Stomach smooth muscle (tissue), 2 donors: ENCODE data around the gene ETV7.

Experiments used
- H3K27ac ChIP-seq: one replicate; pipeline ENCODE4 v1.7.0; 2013; ENCODE audit warnings: mild to moderate bottlenecking, low read length, inconsistent platforms
- H3K27me3 ChIP-seq, 2 donors: one replicate each; pipeline ENCODE4 v1.7.0; 2013; ENCODE audit warnings: low read length in 2 of 2; ENCODE audit not compliant: insufficient read depth in 2 of 2, control insufficient read depth in 1 of 2
- H3K36me3 ChIP-seq, 2 donors: one replicate each; pipeline ENCODE4 v1.7.0; 2013; ENCODE audit warnings: low read length in 2 of 2; ENCODE audit not compliant: control insufficient read depth in 2 of 2, insufficient read depth in 2 of 2
- H3K4me1 ChIP-seq: one replicate; pipeline ENCODE4 v1.7.0; 2013; ENCODE audit warnings: low read length; ENCODE audit not compliant: control insufficient read depth, insufficient read depth
- H3K4me3 ChIP-seq, 2 donors: one replicate each; pipeline ENCODE4 v1.7.0; 2013; ENCODE audit warnings: low read length in 2 of 2
- H3K9ac ChIP-seq, 2 donors: one replicate each; pipeline ENCODE4 v1.7.0; 2013; ENCODE audit warnings: low read length in 2 of 2, mild to moderate bottlenecking in 1 of 2
- H3K9me3 ChIP-seq, 2 donors: one replicate each; pipeline ENCODE4 v1.7.0; 2013; ENCODE audit warnings: low read length in 2 of 2; ENCODE audit not compliant: control insufficient read depth in 2 of 2
- donor health status: healthy.
- donor health status: Pancreatic carcinoma.

Gene ETV7

DNA sequence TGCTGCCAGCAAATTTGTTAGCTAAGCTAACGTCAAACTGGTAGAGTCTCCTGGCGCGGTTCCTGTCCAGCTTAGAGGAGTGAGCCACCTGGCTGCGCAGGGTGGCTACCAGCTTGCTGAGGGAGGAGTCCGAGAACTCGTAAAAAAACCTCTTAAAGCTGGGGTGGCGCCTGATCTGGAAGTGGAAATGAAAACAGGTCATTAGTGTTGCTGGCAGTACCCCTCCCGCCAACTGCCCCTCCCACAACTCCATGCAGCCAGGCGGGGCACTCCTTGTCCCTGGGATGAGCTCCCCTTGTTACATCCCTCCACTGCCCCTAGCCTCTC is 68.1 kb downstream of the ETV7 start:
- H3K4me1 ChIP-seq = no peaks in the 10 kb centered on the region
- H3K9me3 ChIP-seq = no peaks in the 10 kb centered on the region
- no peak overlapping the region for H3K9ac ChIP-seq
- H3K4me3 ChIP-seq = no peak overlapping the region
- no peak overlapping the region for H3K27ac ChIP-seq
- no peaks in the 10 kb centered on the region for H3K27me3 ChIP-seq
- no peaks in the 10 kb centered on the region for H3K36me3 ChIP-seq

DNA sequence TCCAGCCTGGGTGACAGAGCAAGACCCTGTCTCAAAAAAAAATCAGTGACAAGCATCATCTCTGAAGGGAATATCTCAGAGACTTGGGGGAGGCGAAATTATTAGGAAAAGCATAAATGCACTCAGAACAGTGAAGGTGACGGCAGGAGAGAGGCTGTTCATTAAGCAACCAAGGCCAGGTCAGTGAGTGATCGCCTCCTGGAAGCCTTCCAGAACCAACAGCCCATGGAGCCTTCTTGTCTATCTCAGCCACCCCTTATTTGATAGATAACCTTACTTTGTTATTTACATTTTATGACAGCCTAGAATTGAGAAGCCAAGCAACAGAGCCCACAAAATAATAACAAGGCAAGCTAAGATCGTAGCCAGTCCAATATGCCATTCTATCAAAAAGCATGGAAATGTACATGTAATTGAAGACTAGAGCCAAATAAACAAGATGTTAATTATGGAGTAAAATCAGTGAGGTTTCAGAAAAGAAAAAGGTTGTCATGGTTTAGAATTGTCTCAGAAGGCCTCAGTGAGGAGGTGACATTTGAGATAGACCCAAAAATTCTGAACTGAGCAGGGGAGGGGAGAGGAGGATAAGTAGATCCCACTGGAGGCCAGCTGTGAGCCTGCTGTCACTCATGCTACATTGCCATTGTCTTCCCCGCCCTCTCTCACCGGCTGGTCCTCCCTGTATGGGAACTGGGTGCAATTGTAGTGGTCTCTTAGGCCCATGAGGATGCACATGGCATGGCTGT is 68.6 kb downstream of the ETV7 start:
- Histone ChIP-seq H3K27ac (no peak overlapping the region), H3K4me3 (no peak overlapping the region), H3K4me1 (no peaks in the 10 kb centered on the region), H3K36me3 (no peaks in the 10 kb centered on the region), H3K27me3 (no peaks in the 10 kb centered on the region), H3K9ac (no peak overlapping the region), H3K9me3 (no peaks in the 10 kb centered on the region)

DNA sequence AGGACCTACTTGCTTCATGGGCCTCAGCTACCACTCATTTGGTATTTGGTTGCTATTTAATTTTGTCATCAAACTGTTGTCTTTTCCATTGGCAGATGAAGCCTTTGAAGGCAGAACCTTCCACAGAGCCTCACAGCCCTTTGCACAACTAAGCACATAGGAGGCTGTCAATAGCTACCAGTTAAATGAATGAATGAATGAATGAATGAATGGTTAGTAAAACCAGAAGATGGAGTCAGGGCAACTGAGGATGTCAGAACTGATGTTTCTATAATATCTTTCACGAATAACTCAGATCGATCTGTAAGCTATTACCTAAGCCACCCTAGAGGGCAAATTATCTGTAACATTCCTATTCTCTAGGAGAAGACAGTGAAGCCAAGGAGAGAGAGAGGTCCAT is 69.8 kb downstream of the ETV7 start:
- Histone ChIP-seq H3K4me1 (no peaks in the 10 kb centered on the region), H3K27me3 (no peaks in the 10 kb centered on the region), H3K9me3 (no peaks in the 10 kb centered on the region)

More for the DNA sequence above, 69.8 kb downstream of the ETV7 start:
- H3K27ac ChIP-seq = no peak overlapping the region
- H3K36me3 ChIP-seq = no peaks in the 10 kb centered on the region
- no peak overlapping the region for H3K4me3 ChIP-seq
- no peak overlapping the region for H3K9ac ChIP-seq
